HUES6 (cell line): Measurements from ENCODE around the gene F12.

Experiments used
- H3K27ac ChIP-seq: 2 replicates; pipeline ENCODE4 v1.7.0; 2013; ENCODE audit warnings: low read depth, mild to moderate bottlenecking, low read length, inconsistent platforms
- H3K27me3 ChIP-seq: 2 replicates; pipeline ENCODE4 v1.6.1; 2013; ENCODE audit warnings: low read length; ENCODE audit not compliant: control insufficient read depth, insufficient read depth
- H3K36me3 ChIP-seq: 2 replicates; pipeline ENCODE4 v1.6.1; 2013; ENCODE audit warnings: low read length; ENCODE audit not compliant: control insufficient read depth, insufficient read depth
- H3K4me1 ChIP-seq: 2 replicates; pipeline ENCODE4 v1.6.1; 2013; ENCODE audit warnings: low read length; ENCODE audit not compliant: control insufficient read depth, insufficient read depth
- H3K4me3 ChIP-seq: 2 replicates; pipeline ENCODE4 v1.5.1; 2013; ENCODE audit warnings: low read depth, low read length
- H3K9ac ChIP-seq: one replicate; pipeline ENCODE4 v1.6.1; 2013; ENCODE audit warnings: mild to moderate bottlenecking, low read length
- H3K9me3 ChIP-seq: 2 replicates; pipeline ENCODE4 v1.6.1; 2013; ENCODE audit warnings: low read depth, low read length; ENCODE audit not compliant: control insufficient read depth, insufficient read depth

Gene F12

DNA sequence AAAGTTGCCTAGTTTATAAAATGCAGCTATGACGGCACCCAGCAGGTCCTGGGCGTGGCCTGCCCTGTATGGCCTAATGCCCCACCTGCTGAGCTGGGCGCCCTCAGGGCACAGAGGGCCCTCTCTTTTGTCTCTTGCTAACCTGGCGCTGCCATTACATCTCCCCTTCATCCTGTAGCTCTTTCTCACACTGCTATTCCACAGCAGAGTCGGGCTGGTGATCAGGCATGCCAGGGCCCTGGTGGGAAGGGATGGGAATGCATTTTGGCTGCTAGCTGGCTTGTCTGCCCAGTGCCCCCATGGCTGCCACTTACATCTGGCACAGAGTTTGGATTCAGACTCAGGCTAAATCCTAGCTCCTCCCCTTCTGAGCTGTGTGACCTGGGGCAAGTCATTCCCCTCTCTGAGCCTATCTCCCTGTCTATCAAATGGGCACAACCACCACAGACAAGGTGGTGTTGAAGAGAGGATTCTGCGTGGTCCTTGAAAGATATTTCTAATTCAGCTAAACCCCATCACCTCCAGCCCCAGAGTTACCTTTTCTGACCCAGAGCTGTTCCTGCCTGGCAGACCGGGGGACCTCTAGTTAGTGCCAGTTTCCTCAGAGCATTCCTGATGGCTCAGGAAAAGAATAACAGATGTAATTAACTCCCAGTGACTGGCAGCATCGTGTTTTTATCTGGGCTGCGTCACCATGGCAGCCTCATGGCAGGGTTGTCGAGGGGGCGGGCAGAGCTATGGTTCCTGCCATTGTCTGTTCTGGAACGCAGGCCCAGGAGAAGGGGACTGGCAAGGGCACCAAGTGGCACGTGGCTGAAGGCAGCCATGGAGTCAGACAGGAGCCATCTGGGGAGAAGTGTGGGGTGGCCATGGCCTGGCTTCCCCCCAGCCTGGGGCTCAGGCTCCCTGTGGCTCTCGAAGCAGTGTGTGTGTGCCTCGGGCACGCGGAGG is 43.6 kb upstream of the F12 start:
- Histone ChIP-seq H3K9me3 (no peaks in the 10 kb centered on the region), H3K27me3 (peaks cover 14% of the 10 kb centered on the region), H3K27ac (no peak overlapping the region), H3K4me3 (no peak overlapping the region), H3K9ac (no peak overlapping the region), H3K4me1 (peaks cover 45% of the 10 kb centered on the region), H3K36me3 (peaks cover 12% of the 10 kb centered on the region)

DNA sequence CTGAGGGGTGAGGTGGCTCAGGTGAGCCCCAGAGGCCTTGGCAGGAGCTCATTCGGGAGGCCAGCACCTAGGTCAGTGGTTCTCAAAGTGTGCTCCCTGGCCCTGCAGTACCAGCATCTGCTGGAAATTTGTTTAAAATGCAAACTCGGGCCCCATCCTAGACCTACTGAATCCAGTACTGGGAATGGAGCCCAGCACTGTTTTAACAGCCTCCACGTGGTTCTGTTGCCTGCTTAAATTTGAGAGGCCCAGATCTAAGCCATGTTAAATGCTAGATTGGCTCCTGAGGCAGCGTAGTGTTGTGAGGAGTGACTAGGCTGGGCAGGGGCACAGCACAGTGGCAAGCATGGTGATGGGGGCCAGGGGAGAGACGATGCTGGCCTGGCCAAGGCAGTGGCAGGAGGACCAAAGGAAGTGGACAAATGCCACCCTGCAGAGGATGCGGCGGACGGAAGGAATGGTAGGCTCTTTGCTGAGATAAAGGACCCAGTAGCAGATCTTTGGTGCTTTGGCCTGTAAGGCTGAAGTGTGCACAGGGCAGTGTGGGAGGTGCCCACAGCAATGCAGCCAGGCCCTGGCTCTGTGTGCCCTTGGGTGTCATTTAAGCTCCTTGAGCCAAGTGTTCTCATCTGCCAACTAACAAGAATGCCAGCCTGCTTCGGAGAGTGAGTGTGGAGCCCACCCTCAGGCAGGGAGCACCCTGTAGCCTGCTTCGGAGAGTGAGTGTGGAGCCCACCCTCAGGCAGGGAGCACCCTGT is 41.5 kb upstream of the F12 start:
- peaks cover 45% of the 10 kb centered on the region for H3K4me1 ChIP-seq

GRCh38 chr5:177449140-177450061 is 40.0 kb upstream of the F12 start:
- Histone ChIP-seq H3K4me1 (peaks cover 55% of the 10 kb centered on the region), H3K9ac (no peak overlapping the region), H3K27me3 (peaks cover 25% of the 10 kb centered on the region), H3K36me3 (no peaks in the 10 kb centered on the region), H3K4me3 (no peak overlapping the region), H3K9me3 (no peaks in the 10 kb centered on the region), H3K27ac (no peak overlapping the region)

More for the DNA sequence above, 41.5 kb upstream of the F12 start:
- H3K4me3 ChIP-seq, result no peak overlapping the region
- H3K27me3 ChIP-seq, result peaks cover 19% of the 10 kb centered on the region
- H3K36me3 ChIP-seq, result no peaks in the 10 kb centered on the region
- H3K27ac ChIP-seq, result no peak overlapping the region
- no peak overlapping the region for H3K9ac ChIP-seq
- no peaks in the 10 kb centered on the region for H3K9me3 ChIP-seq

GRCh38 chr5:177448244-177448950 is 39.0 kb upstream of the F12 start:
- Histone ChIP-seq H3K36me3 (no peaks in the 10 kb centered on the region), H3K9ac (peak overlapping the region; percentile 74), H3K9me3 (no peaks in the 10 kb centered on the region), H3K27ac (no peak overlapping the region), H3K4me3 (peak overlapping the region; percentile 78; the same call in 1 of the 2 replicates), H3K4me1 (peaks cover 50% of the 10 kb centered on the region), H3K27me3 (peaks cover 18% of the 10 kb centered on the region)

GRCh38 chr5:177447611-177448243 is 38.4 kb upstream of the F12 start:
- Histone ChIP-seq H3K4me1 (peaks cover 43% of the 10 kb centered on the region), H3K9ac (peak overlapping the region; percentile 74), H3K27me3 (peaks cover 11% of the 10 kb centered on the region), H3K9me3 (no peaks in the 10 kb centered on the region), H3K36me3 (no peaks in the 10 kb centered on the region), H3K27ac (0 out of 2 replicates have a peak overlapping the region, but pooled peaks have one; percentile 32), H3K4me3 (peak overlapping the region; percentile 78)

GRCh38 chr5:177447066-177447610 is 37.8 kb upstream of the F12 start:
- peaks cover 11% of the 10 kb centered on the region for H3K27me3 ChIP-seq
- H3K9me3 ChIP-seq, result no peaks in the 10 kb centered on the region
- H3K4me1 ChIP-seq, result peaks cover 38% of the 10 kb centered on the region
- peaks cover 5% of the 10 kb centered on the region; the same call in 1 of the 2 replicates for H3K36me3 ChIP-seq
- H3K27ac ChIP-seq, result no peak overlapping the region
- peak overlapping the region; percentile 74 for H3K9ac ChIP-seq
- H3K4me3 ChIP-seq, result peak overlapping the region; percentile 78

GRCh38 chr5:177446200-177447065 is 37.1 kb upstream of the F12 start, which contains the start of gene PRR7:
PRR7 (plus strand) TSS chr5:177446814; CDS start chr5:177455068, 8,254 bp downstream.
- Histone ChIP-seq H3K9me3 (no peaks in the 10 kb centered on the region), H3K27ac (0 out of 2 replicates have a peak within 1 kb of the TSS, but pooled peaks have one; percentile 32), H3K36me3 (peaks cover 10% of the 10 kb centered on the region; the same call in 1 of the 2 replicates), H3K4me3 (peak within 1 kb of the TSS; percentile 78), H3K4me1 (peaks cover 38% of the 10 kb centered on the region), H3K9ac (peak within 1 kb of the TSS; percentile 74), H3K27me3 (peaks cover 11% of the 10 kb centered on the region)

- no peak overlapping the region for H3K27ac ChIP-seq
- H3K4me3 ChIP-seq, result peak overlapping the region; percentile 78
- H3K36me3 ChIP-seq, result peaks cover 13% of the 10 kb centered on the region; the same call in 1 of the 2 replicates
These were observed 36.5 kb upstream of the F12 start for GRCh38 chr5:177445917-177446199.

More at GRCh38 chr5:177445917-177446199, 36.5 kb upstream of the F12 start:
- H3K27me3 ChIP-seq, result peaks cover 11% of the 10 kb centered on the region
- H3K9ac ChIP-seq, result peak overlapping the region; percentile 70
- H3K9me3 ChIP-seq, result no peaks in the 10 kb centered on the region
- peaks cover 38% of the 10 kb centered on the region for H3K4me1 ChIP-seq
